Neural crest cell (in vitro differentiated cells): ENCODE measurements around the gene RPL21. TPM values are rescaled to one million over a fixed set of nuclear protein-coding genes. Genes with fewer than 3 reads are reported as not detected.

Source experiments
- DNase-seq: peaks from one replicate; pipeline ENCODE4 v3.0.0; 2021; ENCODE audit warnings: low read depth, mixed read lengths, low spot score
- H3K27ac Mint-ChIP-seq: one replicate; pipeline ENCODE4 v1.8.0; 2021; ENCODE audit warnings: mild to moderate bottlenecking, mixed read lengths; ENCODE audit not compliant: unreplicated experiment
- H3K27me3 Mint-ChIP-seq: 2 replicates; pipeline ENCODE4 v1.8.0; 2021; ENCODE audit warnings: low read depth, mild to moderate bottlenecking, mixed read lengths
- H3K36me3 Mint-ChIP-seq: 2 replicates; pipeline ENCODE4 v1.8.0; 2021; ENCODE audit warnings: low read depth, mild to moderate bottlenecking, mixed read lengths
- H3K4me1 Mint-ChIP-seq: 2 replicates; pipeline ENCODE4 v1.8.0; 2021; ENCODE audit warnings: mixed read lengths
- H3K4me3 Mint-ChIP-seq: one replicate; pipeline ENCODE4 v1.8.0; 2021; ENCODE audit warnings: mild to moderate bottlenecking, mixed read lengths
- H3K9me3 Mint-ChIP-seq: 2 replicates; pipeline ENCODE4 v1.8.0; 2021; ENCODE audit warnings: mixed read lengths
- CTCF ChIP-seq: fragments of 200-600 bp; sonication (generic); conservative IDR thresholded peaks from 2 replicates; pipeline ENCODE4 v1.5.0; 2021; ENCODE audit warnings: antibody characterized with exemption, mild to moderate bottlenecking
- total RNA-seq: library from RNA; stranded (reverse); gene quantifications from 2 replicates; pipeline ENCODE4 v1.2.1, GENCODE V29; 2021

The RPL21 gene
- total RNA-seq, 1 donor from 2014 or later = 1,080 TPM

- Mint-ChIP-seq H3K27me3 (no peaks in the 10 kb centered on the region), H3K36me3 (peaks cover 14% of the 10 kb centered on the region), H3K4me1 (peaks cover 39% of the 10 kb centered on the region), H3K9me3 (no peaks in the 10 kb centered on the region), H3K27ac (peak overlapping the region; percentile 100), H3K4me3 (peak overlapping the region; percentile 100)
- no peak for DNase-seq
- TF ChIP-seq CTCF = no peak
These were observed 559 bp upstream of the RPL21 start for GRCh38 chr13:27250833-27251165.

GRCh38 chr13:27252467-27252866 is 1.1 kb downstream of the RPL21 start:
- Mint-ChIP-seq H3K4me1 (peaks cover 39% of the 10 kb centered on the region), H3K4me3 (peak overlapping the region; percentile 100), H3K36me3 (peaks cover 14% of the 10 kb centered on the region), H3K9me3 (no peaks in the 10 kb centered on the region), H3K27me3 (no peaks in the 10 kb centered on the region), H3K27ac (peak overlapping the region; percentile 100)
- TF ChIP-seq CTCF = no peak
- DNase-seq = no peak

GRCh38 chr13:27257233-27257568 is 5.8 kb downstream of the RPL21 start:
- Mint-ChIP-seq H3K36me3 (peaks cover 21% of the 10 kb centered on the region), H3K27ac (no peak overlapping the region), H3K4me3 (peak overlapping the region; percentile 35), H3K9me3 (no peaks in the 10 kb centered on the region), H3K4me1 (peaks cover 23% of the 10 kb centered on the region), H3K27me3 (no peaks in the 10 kb centered on the region)
- no peak for TF ChIP-seq CTCF
- DNase-seq = no peak

- no peak for DNase-seq
- H3K9me3 Mint-ChIP-seq = no peaks in the 10 kb centered on the region
- no peak for TF ChIP-seq CTCF
- H3K27me3 Mint-ChIP-seq = no peaks in the 10 kb centered on the region
- H3K27ac Mint-ChIP-seq = peak overlapping the region; percentile 28
- peaks cover 18% of the 10 kb centered on the region for H3K4me1 Mint-ChIP-seq
- peaks cover 21% of the 10 kb centered on the region for H3K36me3 Mint-ChIP-seq
- peak overlapping the region; percentile 35 for H3K4me3 Mint-ChIP-seq
These were observed 6.4 kb downstream of the RPL21 start for GRCh38 chr13:27257648-27258253.

GRCh38 chr13:27258637-27259386 is 7.5 kb downstream of the RPL21 start:
- Mint-ChIP-seq H3K4me3 (peak overlapping the region; percentile 22), H3K27me3 (no peaks in the 10 kb centered on the region), H3K4me1 (peaks cover 13% of the 10 kb centered on the region), H3K9me3 (no peaks in the 10 kb centered on the region), H3K27ac (no peak overlapping the region), H3K36me3 (peaks cover 16% of the 10 kb centered on the region)
- no peak for DNase-seq
- TF ChIP-seq CTCF = no peak
